Stimulated activated CD4-positive, alpha-beta T cell treated with anti-CD3 and anti-CD28 coated beads, Interleukin-15, amount 100 ng/mL, for 24 hours (primary cell): ENCODE measurements around the gene KRTAP5-8.
"Not testable (repeated sequence)": the region's sequence is repeated elsewhere in the genome, so short reads cannot be mapped to it uniquely, and the experiment has no call there.

Experiments used
- DNase-seq: peaks from one replicate; pipeline ENCODE4 v3.0.0-alpha.2; 2020

The KRTAP5-8 gene

GRCh38 chr11:71575723-71576424, 38.0 kb downstream of the KRTAP5-8 start:
- no peak for DNase-seq

GRCh38 chr11:71576688-71577465, 39.1 kb downstream of the KRTAP5-8 start:
- DNase-seq, result not testable (repeated sequence)

GRCh38 chr11:71577469-71578004, 39.7 kb downstream of the KRTAP5-8 start:
- DNase-seq, result no peak

- DNase-seq, result not testable (repeated sequence)
Measured at GRCh38 chr11:71579513-71579912, 41.7 kb downstream of the KRTAP5-8 start.

GRCh38 chr11:71580057-71581003, 42.5 kb downstream of the KRTAP5-8 start:
- peak; percentile 53 for DNase-seq

GRCh38 chr11:71581826-71582225, 44.0 kb downstream of the KRTAP5-8 start:
- DNase-seq, result no peak

GRCh38 chr11:71582309-71582895, 44.6 kb downstream of the KRTAP5-8 start, which contains the start of gene KRTAP5-11:
Gene KRTAP5-11 (minus strand): TSS chr11:71582875. CDS start chr11:71582837, 38 bp downstream.
- no peak for DNase-seq

- DNase-seq, result not testable (repeated sequence)
Measured at GRCh38 chr11:71582969-71583368, 45.1 kb downstream of the KRTAP5-8 start.

- not testable (repeated sequence) for DNase-seq
Measured at GRCh38 chr11:71585673-71586072, 47.8 kb downstream of the KRTAP5-8 start.

GRCh38 chr11:71588314-71588713, 50.5 kb downstream of the KRTAP5-8 start:
- DNase-seq, result not testable (repeated sequence)
